Duodenal mucosa (tissue), 2 donors: ENCODE data around the gene MARVELD3.
"Not testable (repeated sequence)": the region's sequence is repeated elsewhere in the genome, so short reads cannot be mapped to it uniquely, and the experiment has no call there.

Experiments
- H3K27ac ChIP-seq: one replicate; pipeline ENCODE4 v1.7.0; 2013; ENCODE audit warnings: low read depth, low read length
- H3K27me3 ChIP-seq, 2 donors: one replicate each; pipeline ENCODE4 v1.7.0; 2013; ENCODE audit warnings: low read length in 2 of 2, control low read depth in 1 of 2; ENCODE audit not compliant: insufficient read depth in 2 of 2, control insufficient read depth in 1 of 2
- H3K36me3 ChIP-seq, 2 donors: one replicate each; pipeline ENCODE4 v1.7.0; 2013; ENCODE audit warnings: low read length in 2 of 2, control low read depth in 1 of 2; ENCODE audit not compliant: insufficient read depth in 2 of 2, control insufficient read depth in 1 of 2
- H3K4me1 ChIP-seq, 2 donors: one replicate each; pipeline ENCODE4 v1.7.0; 2013; ENCODE audit warnings: low read length in 2 of 2, control low read depth in 1 of 2; ENCODE audit not compliant: insufficient read depth in 2 of 2, control insufficient read depth in 1 of 2
- H3K4me3 ChIP-seq, 2 donors: one replicate each; pipeline ENCODE4 v1.7.0; 2013; ENCODE audit warnings: low read length in 2 of 2, low read depth in 1 of 2
- H3K9ac ChIP-seq, 2 donors: one replicate each; pipeline ENCODE4 v1.7.0; 2013; ENCODE audit warnings: low read length in 2 of 2, low read depth in 1 of 2
- H3K9me3 ChIP-seq, 2 donors: one replicate each; pipeline ENCODE4 v1.7.0; 2013; ENCODE audit warnings: low read length in 2 of 2, control low read depth in 1 of 2; ENCODE audit not compliant: control insufficient read depth in 1 of 2

Gene MARVELD3

DNA sequence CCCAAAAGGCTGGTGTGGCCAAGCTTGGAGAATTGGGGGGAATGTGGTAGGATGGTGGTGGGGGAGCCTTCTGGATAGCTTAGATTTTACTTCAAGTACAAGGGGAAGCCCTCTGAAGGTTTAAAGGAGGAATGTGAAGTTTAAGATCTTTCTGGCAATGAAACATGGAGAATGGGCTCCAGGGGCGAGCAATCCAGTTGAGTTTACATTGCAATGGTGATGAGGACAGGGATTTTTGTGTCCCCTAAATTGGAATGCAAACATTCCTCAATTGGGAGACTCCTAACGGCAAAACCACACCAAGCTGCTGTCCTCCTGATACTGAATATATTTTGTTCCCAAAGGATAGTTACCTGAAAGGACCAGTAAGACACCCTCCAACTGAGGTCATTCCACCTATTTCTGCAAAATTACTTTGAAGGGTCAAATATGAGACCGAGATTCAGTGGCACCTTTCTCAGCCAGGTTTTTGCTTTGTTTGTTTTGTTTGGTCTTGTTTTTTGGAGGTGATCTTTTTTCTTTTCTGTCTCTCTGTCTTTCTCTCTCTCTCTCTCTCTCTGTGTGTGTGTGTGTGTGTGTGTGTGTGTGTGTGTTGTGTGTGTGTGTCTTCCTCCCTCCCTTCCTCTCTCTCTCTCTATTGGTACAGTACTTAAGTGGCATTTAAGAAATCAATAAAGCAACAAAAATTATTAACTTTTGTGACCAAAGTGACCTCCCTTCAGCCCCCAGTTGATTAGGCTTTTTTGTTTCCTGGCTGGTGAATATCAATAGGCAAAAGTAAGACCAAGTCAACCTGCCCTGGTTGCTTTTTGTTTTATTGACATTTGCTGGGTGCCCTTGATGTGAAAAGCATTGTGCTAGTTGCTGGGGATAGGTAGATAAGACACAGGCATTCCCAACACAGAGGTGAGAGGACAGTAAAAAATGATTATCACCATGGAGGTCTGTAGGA, 32.7 kb upstream of the MARVELD3 start:
- Histone ChIP-seq H3K27me3 (peaks cover 3 to 7% of the 10 kb centered on the region in 2 donors), H3K27ac (no peak overlapping the region)

DNA sequence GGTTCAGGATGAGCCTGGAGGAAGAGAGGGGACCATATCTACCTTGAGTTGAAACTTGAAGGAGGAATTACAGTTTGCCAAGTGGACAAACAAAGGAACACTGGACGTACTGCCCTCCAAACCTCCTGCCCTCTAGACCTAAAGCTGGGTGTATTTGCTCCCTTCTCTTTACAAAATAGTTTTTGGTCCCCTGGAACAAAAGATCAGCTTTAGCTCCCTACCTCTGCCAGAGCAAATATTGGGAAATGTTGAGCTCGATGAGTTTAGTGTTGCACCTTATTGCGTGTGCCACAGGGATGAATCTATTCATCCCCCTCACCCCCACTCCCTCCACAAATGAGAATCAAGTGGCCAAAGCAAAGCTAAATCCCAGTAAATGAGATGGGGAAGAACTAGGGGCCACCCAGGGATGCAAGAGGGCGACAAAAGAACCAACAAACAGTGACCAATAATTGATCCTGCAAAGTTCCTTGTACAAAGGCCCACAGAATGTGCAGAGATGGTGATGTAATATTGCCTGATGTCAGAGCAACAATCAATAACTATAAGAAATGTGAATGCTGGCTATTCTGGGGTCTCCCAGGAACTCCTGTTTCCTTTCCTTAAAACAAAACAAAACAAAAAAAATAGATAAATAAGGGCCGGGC, 31.9 kb upstream of the MARVELD3 start:
- Histone ChIP-seq H3K36me3 (no peaks in the 10 kb centered on the region), H3K9me3 (no peaks in the 10 kb centered on the region), H3K27me3 (peaks cover 3 to 7% of the 10 kb centered on the region in 2 donors), H3K9ac (no peak overlapping the region), H3K27ac (no peak overlapping the region), H3K4me1 (no peaks in the 10 kb centered on the region), H3K4me3 (no peak overlapping the region)

More for the DNA sequence above, 32.7 kb upstream of the MARVELD3 start:
- H3K36me3 ChIP-seq: no peaks in the 10 kb centered on the region
- no peaks in the 10 kb centered on the region for H3K9me3 ChIP-seq
- no peak overlapping the region for H3K4me3 ChIP-seq
- no peak overlapping the region for H3K9ac ChIP-seq
- no peaks in the 10 kb centered on the region for H3K4me1 ChIP-seq

DNA sequence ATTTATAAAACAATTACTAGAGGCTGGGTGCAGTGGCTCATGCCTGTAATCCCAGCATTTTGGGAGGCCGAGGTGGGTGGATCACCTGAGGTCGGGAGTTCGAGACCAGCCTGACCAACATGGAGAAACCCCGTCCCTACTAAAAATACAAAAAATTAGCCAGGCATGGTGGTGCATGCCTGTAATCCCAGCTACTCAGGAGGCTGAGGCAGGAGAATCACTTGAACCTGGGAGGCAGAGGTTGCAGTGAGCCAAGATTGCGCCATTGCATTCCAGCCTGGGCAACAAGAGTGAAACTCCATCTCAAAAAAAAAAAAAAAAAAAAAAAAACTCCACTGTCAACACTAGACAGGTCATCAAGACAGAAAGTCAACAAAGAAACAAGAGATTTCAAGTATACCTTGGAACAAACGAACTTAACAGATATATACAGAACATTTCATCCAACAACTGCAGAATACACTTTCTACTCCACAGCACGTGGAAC, 30.6 kb upstream of the MARVELD3 start:
- not testable (repeated sequence) for H3K27me3 ChIP-seq, H3K36me3 ChIP-seq

DNA sequence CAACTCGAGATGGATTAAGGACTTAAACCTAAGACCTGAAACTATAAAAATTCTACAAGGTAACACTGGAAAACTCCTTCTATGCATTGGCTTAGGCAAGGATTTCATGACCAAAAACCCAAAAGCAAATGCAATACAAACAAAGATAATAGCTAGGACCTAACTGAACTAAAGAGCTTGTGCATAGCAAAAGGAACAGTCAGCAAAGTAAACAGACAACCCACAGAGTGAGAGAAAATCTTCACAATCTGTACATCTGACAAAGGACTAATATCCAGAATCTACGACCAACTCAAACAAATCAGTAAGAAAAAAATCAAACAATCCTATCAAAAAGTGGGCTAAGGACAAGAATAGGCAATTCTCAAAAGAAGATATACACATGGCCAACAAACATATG, 27.6 kb upstream of the MARVELD3 start:
- not testable (repeated sequence) for H3K27me3 ChIP-seq, H3K27ac ChIP-seq, H3K4me1 ChIP-seq, H3K36me3 ChIP-seq, H3K9ac ChIP-seq, H3K4me3 ChIP-seq, H3K9me3 ChIP-seq

More for the DNA sequence above, 30.6 kb upstream of the MARVELD3 start:
- H3K9ac ChIP-seq, H3K27ac ChIP-seq, H3K4me3 ChIP-seq, H3K4me1 ChIP-seq, H3K9me3 ChIP-seq: not testable (repeated sequence)

DNA sequence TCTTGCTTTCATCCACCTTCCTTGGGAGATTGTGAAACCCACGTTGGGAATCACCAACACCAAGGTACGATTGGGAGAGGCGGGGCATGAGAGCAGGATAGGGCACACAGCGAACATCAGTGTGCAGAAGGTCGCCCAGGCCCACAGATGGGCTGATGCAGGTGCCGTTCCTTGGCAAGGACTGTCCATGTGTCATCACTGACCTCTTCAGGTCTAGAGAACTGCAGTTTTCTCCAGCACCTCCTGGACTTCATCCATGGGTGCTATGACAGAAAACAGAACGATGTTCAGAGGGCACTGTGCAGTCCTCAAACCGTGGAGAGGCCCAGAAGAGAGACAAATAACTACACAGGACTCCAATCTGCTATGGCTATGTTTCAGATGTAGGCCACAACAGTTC, 25.2 kb upstream of the MARVELD3 start:
- H3K4me1 ChIP-seq: no peaks in the 10 kb centered on the region
- H3K27ac ChIP-seq: no peak overlapping the region
- H3K9me3 ChIP-seq: no peaks in the 10 kb centered on the region
- no peaks in the 10 kb centered on the region for H3K27me3 ChIP-seq
- no peak overlapping the region for H3K9ac ChIP-seq
- no peaks in the 10 kb centered on the region for H3K36me3 ChIP-seq
- no peak overlapping the region for H3K4me3 ChIP-seq

DNA sequence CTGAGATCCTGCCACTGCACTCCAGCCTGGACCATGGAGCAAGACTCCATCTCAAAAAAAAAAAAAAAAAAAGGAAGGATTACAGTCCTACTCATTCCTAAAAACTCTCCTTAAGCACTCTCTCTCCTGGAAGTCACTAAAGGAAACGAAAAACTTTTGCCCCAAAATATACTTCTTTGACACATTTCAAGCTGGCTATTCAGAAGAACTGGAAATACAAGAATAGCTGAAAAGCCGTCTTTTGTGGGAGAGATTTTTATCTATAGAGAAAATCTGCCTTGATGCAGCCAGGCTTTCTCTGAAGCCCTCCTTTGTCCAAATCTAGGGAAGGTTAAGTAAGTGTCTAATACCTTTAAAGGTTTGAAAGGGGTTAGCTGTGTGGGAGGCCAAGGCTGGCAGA, 16.9 kb upstream of the MARVELD3 start:
- no peak overlapping the region for H3K4me3 ChIP-seq
- H3K9ac ChIP-seq: no peak overlapping the region
- H3K4me1 ChIP-seq: peaks cover 5 to 7% of the 10 kb centered on the region in 2 donors
- no peaks in the 10 kb centered on the region for H3K27me3 ChIP-seq
- no peak overlapping the region for H3K27ac ChIP-seq
- H3K9me3 ChIP-seq: no peaks in the 10 kb centered on the region
- H3K36me3 ChIP-seq: no peaks in the 10 kb centered on the region

DNA sequence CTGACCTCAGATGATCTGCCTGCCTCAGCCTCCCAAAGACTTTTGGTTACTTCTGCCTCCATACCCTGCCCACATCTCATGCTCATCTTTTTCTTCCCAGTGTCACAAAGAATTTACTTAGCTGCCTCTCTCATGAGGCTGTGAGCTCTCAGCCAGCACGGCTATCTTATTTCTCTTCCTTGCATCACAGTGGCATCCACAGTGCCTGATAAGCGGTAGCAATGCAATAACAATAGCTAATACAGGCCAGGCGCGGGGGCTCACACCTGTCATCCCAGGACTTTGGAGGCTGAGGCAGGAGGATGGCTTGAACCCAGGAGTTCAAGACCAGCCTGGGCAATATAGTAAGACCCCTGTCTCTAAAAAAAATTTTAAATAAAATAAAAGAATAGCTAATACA, 15.5 kb upstream of the MARVELD3 start:
- no peak overlapping the region for H3K27ac ChIP-seq
- no peaks in the 10 kb centered on the region for H3K27me3 ChIP-seq
- no peak overlapping the region for H3K4me3 ChIP-seq
- no peaks in the 10 kb centered on the region for H3K36me3 ChIP-seq
- H3K4me1 ChIP-seq: peaks cover 5 to 7% of the 10 kb centered on the region in 2 donors
- H3K9ac ChIP-seq: no peak overlapping the region
- H3K9me3 ChIP-seq: no peaks in the 10 kb centered on the region

DNA sequence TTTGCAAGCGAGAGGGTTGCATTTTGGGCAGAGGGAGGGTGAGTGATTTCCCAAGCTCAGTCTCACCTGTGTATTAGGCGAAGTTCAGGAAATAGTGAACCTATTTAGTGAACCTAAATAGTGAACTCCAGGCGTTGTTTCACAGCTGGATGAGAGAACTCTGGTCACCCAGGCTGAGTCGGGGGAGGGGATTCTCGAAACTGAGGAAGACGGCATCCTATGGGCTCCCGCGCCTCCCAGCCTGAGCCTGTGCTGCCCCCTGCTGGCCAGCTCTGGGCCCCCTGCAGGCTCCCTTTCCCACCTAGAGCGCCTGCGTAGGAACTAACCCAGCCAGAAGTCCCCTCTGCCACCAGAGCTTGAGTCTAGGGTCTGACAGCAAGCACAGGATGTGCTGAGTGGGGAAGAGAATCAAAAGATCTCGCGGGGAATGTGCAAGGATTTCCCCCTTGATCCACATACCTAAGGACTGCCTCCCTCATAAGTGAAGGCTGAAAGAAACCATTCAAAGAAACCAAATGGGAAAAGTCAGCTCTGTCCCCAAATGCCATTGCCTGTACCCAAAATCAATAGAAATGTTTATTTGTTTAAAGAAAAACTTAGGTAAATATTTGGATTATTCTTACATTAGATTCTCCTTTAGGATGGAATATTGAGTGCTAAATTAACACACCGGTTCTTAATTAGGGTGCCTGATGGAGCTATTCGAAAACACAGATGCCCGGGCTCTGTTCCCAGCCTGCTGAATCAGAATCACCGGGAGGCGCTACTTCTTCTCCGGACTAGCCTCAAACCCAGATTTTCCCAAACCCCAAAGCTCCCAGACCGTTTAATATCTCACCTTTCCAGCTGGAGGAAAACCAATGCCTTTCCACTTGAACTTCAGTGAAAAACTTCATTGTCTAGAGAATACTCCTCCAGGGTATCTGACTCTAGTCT, 14.8 kb upstream of the MARVELD3 start:
- Histone ChIP-seq H3K27me3 (no peaks in the 10 kb centered on the region), H3K4me3 (no peak overlapping the region), H3K9ac (no peak overlapping the region), H3K4me1 (peaks cover 5 to 7% of the 10 kb centered on the region in 2 donors), H3K27ac (no peak overlapping the region), H3K9me3 (no peaks in the 10 kb centered on the region), H3K36me3 (no peaks in the 10 kb centered on the region)

DNA sequence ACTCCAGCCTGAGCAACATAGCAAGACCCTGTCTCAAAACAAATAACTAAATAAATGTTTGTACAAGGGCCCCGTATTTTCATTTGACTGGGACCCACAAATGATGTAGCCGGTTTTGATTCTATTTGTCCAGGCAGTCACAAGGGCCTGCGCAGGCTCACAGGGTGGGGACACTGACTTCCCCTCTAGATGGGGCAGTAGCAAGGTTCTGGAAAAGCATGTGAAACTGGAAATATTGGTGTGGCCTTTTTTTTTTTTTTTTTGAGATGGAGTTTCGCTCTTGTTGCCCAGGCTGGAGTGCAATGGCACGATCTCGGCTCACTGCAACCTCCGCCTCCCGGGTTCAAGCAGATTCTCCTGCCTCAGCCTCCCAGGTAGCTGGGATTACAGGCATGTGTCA, 11.0 kb upstream of the MARVELD3 start:
- not testable (repeated sequence) for H3K27me3 ChIP-seq

More for the DNA sequence above, 11.0 kb upstream of the MARVELD3 start:
- not testable (repeated sequence) for H3K4me3 ChIP-seq, H3K9me3 ChIP-seq, H3K9ac ChIP-seq, H3K27ac ChIP-seq, H3K4me1 ChIP-seq, H3K36me3 ChIP-seq
